Fibroblast of lung (primary cell): ENCODE results near the gene RASA4B. TPM values are rescaled to one million over a fixed set of nuclear protein-coding genes. Genes with fewer than 3 reads are reported as not detected.
"Not testable (repeated sequence)": the region's sequence is repeated elsewhere in the genome, so short reads cannot be mapped to it uniquely, and the experiment has no call there.

Source experiments
- DNase-seq, 2 donors: peaks; one replicate each; pipeline versions ENCODE4 v3.0.0 to v3.0.0-alpha.2; 2010; ENCODE audit warnings: low read depth in 2 of 2
- H2AFZ ChIP-seq: 2 replicates; pipeline ENCODE4 v1.5.1; 2012; ENCODE audit warnings: low read length, control low read depth, inconsistent platforms
- H3K27ac ChIP-seq: 2 replicates; pipeline ENCODE4 v1.5.1; 2011; ENCODE audit warnings: low read length, control low read depth; ENCODE audit not compliant: insufficient read depth
- H3K27me3 ChIP-seq: 2 replicates; pipeline ENCODE4 v1.5.1; 2011; ENCODE audit warnings: mild to moderate bottlenecking, low read length; ENCODE audit not compliant: control insufficient read depth, insufficient read depth
- H3K36me3 ChIP-seq: 2 replicates; pipeline ENCODE4 v1.5.1; 2011; ENCODE audit warnings: low read length; ENCODE audit not compliant: control insufficient read depth, insufficient read depth
- H3K4me1 ChIP-seq: 2 replicates; pipeline ENCODE4 v1.5.1; 2011; ENCODE audit warnings: low read length; ENCODE audit not compliant: control insufficient read depth, insufficient read depth; ENCODE audit errors: extremely low read depth
- H3K4me2 ChIP-seq: 2 replicates; pipeline ENCODE4 v1.5.1; 2011; ENCODE audit warnings: low read length, control low read depth; ENCODE audit not compliant: insufficient read depth; ENCODE audit errors: extremely low read depth
- H3K4me3 ChIP-seq, 4 experiments: fragments of 200-600 bp in 1 of 4; sonication (generic) in 1 of 4; replicated peaks in 1 of 4; 2 replicates each; pipeline ENCODE4 v1.5.1; 2011 to 2016; ENCODE audit warnings: low read length in 4 of 4, low read depth in 3 of 4, mild to moderate bottlenecking in 3 of 4, control low read depth in 2 of 4, inconsistent platforms in 1 of 4, mixed read lengths in 1 of 4; ENCODE audit not compliant: insufficient read depth in 1 of 4; ENCODE audit errors: control extremely low read depth in 1 of 4
- H3K79me2 ChIP-seq: 2 replicates; pipeline ENCODE4 v1.5.1; 2012; ENCODE audit warnings: mild to moderate bottlenecking, low read length, inconsistent platforms; ENCODE audit not compliant: control insufficient read depth, insufficient read depth
- H3K9ac ChIP-seq: 2 replicates; pipeline ENCODE4 v1.5.1; 2011; ENCODE audit warnings: mild to moderate bottlenecking, low read length, control low read depth; ENCODE audit not compliant: insufficient read depth
- H3K9me3 ChIP-seq: 2 replicates; pipeline ENCODE4 v1.5.1; 2012; ENCODE audit warnings: low read depth, low read length; ENCODE audit not compliant: control insufficient read depth, insufficient read depth
- H4K20me1 ChIP-seq: 2 replicates; pipeline ENCODE4 v1.5.1; 2011; ENCODE audit warnings: low read length; ENCODE audit not compliant: control insufficient read depth, insufficient read depth; ENCODE audit errors: extremely low read depth
- polyA plus RNA-seq, 2 donors: library from polyadenylated mRNA; depleted of rRNA in 1 of 2; stranded (reverse) in 1 of 2; unstranded in 1 of 2; fragments of >200 nt; gene quantifications; 2 replicates each; pipeline ENCODE4 v1.2.1, GENCODE V29; 2011 to 2012; ENCODE audit warnings: missing spikeins in 1 of 2
- total RNA-seq: library from RNA; depleted of rRNA; stranded (reverse); fragments of >200 nt; gene quantifications from 2 replicates; pipeline ENCODE4 v1.2.1, GENCODE V29; 2014

RASA4B gene
- total and polyA plus RNA-seq, 2 donors (not counting 1 experiment from before 2014, with no cell fraction given): 1.4 to 1.5 TPM

- H3K4me2 ChIP-seq, H3K9me3 ChIP-seq, H3K9ac ChIP-seq, H3K36me3 ChIP-seq, H3K27ac ChIP-seq, H4K20me1 ChIP-seq, DNase-seq, H2AFZ ChIP-seq, H3K4me1 ChIP-seq, H3K79me2 ChIP-seq, H3K27me3 ChIP-seq, H3K4me3 ChIP-seq: not testable (repeated sequence)
Measured at GRCh38 chr7:102493220-102493935, 24.2 kb downstream of the RASA4B start.

- not testable (repeated sequence) for H3K9ac ChIP-seq, H3K4me1 ChIP-seq, H3K9me3 ChIP-seq, H3K4me2 ChIP-seq, H4K20me1 ChIP-seq, H3K27me3 ChIP-seq, H3K79me2 ChIP-seq, H3K4me3 ChIP-seq, H2AFZ ChIP-seq, H3K27ac ChIP-seq, H3K36me3 ChIP-seq, DNase-seq
Measured at GRCh38 chr7:102490529-102491075, 27.0 kb downstream of the RASA4B start.

GRCh38 chr7:102484317-102484716, 33.3 kb downstream of the RASA4B start:
- not testable (repeated sequence) for H2AFZ ChIP-seq, H4K20me1 ChIP-seq, H3K27me3 ChIP-seq, H3K9ac ChIP-seq, H3K4me2 ChIP-seq, H3K4me3 ChIP-seq, H3K79me2 ChIP-seq, H3K27ac ChIP-seq, H3K36me3 ChIP-seq, H3K9me3 ChIP-seq, H3K4me1 ChIP-seq, DNase-seq

GRCh38 chr7:102481962-102482361, 35.6 kb downstream of the RASA4B start:
- H3K9ac ChIP-seq, H3K27ac ChIP-seq, H3K27me3 ChIP-seq, H3K4me3 ChIP-seq, H3K36me3 ChIP-seq, H2AFZ ChIP-seq, H4K20me1 ChIP-seq, H3K4me1 ChIP-seq, H3K4me2 ChIP-seq, DNase-seq, H3K79me2 ChIP-seq, H3K9me3 ChIP-seq: not testable (repeated sequence)
